Endothelial cell of umbilical vein (primary cell): ENCODE measurements around the gene ZNF664. TPM values are rescaled to one million over a fixed set of nuclear protein-coding genes. Genes with fewer than 3 reads are reported as not detected.

Experiments used
- BruUV-seq: library from RNA; stranded (reverse); fragments of 400-500 nt; replicated peaks from 2 replicates; lab custom pipeline; 2021; lab: Mats Ljungman, UMichigan
- CTCF ChIA-PET: fragments of 300-600, 350-600 bp; sonication (Branson Sonifier 250); formaldehyde crosslinking; loops from one replicate; lab custom pipeline; 2021; ENCODE audit warnings: antibody characterized with exemption, inconsistent platforms; lab: Charles Lee
- POLR2A ChIA-PET: fragments of 300-600, 350-600 bp; sonication (Branson Sonifier 250); formaldehyde crosslinking; loops from one replicate; lab custom pipeline; 2021; ENCODE audit warnings: antibody characterized with exemption, inconsistent platforms; lab: Charles Lee
- DNase-seq: peaks from one replicate; pipeline ENCODE4 v3.0.0-alpha.2; 2011; ENCODE audit warnings: low read depth, low spot score
- FAIRE-seq: peaks from 2 replicates; lab custom pipeline; 2011; peaks lifted over from hg19 to GRCh38; lab: Jason Lieb, UNC
- H2AFZ ChIP-seq: 2 replicates; pipeline ENCODE4 v1.6.0; 2012; ENCODE audit warnings: low read depth, low read length, control low read depth, inconsistent platforms
- H3K27ac ChIP-seq: 2 replicates; pipeline ENCODE4 v1.5.1; 2011; ENCODE audit warnings: low read depth, mild to moderate bottlenecking, control low read depth, low read length, moderate library complexity; ENCODE audit not compliant: insufficient read depth
- H3K27me3 ChIP-seq, 2 experiments: 2 replicates each; pipeline versions ENCODE4 v1.6.0 to v1.6.1; 2011; ENCODE audit warnings: low read length in 2 of 2, mixed read lengths in 1 of 2; ENCODE audit not compliant: control insufficient read depth in 2 of 2, insufficient read depth in 2 of 2
- H3K36me3 ChIP-seq, 2 experiments: 2 replicates in 1 of 2; 3 replicates in 1 of 2; pipeline ENCODE4 v1.5.1; 2011; ENCODE audit warnings: low read length in 2 of 2, mild to moderate bottlenecking in 1 of 2, moderate library complexity in 1 of 2; ENCODE audit not compliant: control insufficient read depth in 2 of 2, insufficient read depth in 2 of 2; ENCODE audit errors: extremely low read depth in 1 of 2
- H3K4me1 ChIP-seq: 3 replicates; pipeline ENCODE4 v1.5.1; 2011; ENCODE audit warnings: mild to moderate bottlenecking, low read length; ENCODE audit not compliant: control insufficient read depth, insufficient read depth; ENCODE audit errors: extremely low read depth
- H3K4me2 ChIP-seq: 2 replicates; pipeline ENCODE4 v1.6.1; 2011; ENCODE audit warnings: low read length, control low read depth, mixed read lengths; ENCODE audit not compliant: insufficient read depth
- H3K4me3 ChIP-seq, 3 experiments: fragments of 200-600 bp in 1 of 3; sonication (generic), shearing (Covaris generic) in 1 of 3; replicated peaks in 1 of 3; 2 replicates each; pipeline ENCODE4 v1.5.1; 2011 to 2016; ENCODE audit warnings: control low read depth in 3 of 3, low read length in 3 of 3, mild to moderate bottlenecking in 2 of 3, inconsistent platforms in 1 of 3, low read depth in 1 of 3, moderate library complexity in 1 of 3; ENCODE audit not compliant: insufficient read depth in 1 of 3
- H3K79me2 ChIP-seq: 2 replicates; pipeline ENCODE4 v1.6.0; 2012; ENCODE audit warnings: low read length, inconsistent platforms; ENCODE audit not compliant: control insufficient read depth, insufficient read depth
- H3K9ac ChIP-seq: replicated peaks from 2 replicates; pipeline ENCODE3; 2011; ENCODE audit warnings: low read length, control low read depth; ENCODE audit not compliant: insufficient read depth; ENCODE audit errors: extremely low read depth
- H3K9me1 ChIP-seq: replicated peaks from 3 replicates; pipeline ENCODE4 v1.6.0; 2011; ENCODE audit warnings: mild to moderate bottlenecking, low read length; ENCODE audit not compliant: control insufficient read depth, insufficient read depth; ENCODE audit errors: extremely low read depth
- H3K9me3 ChIP-seq: replicated peaks from 2 replicates; pipeline ENCODE4 v1.5.1; 2012; ENCODE audit warnings: low read length, inconsistent platforms; ENCODE audit not compliant: control insufficient read depth, insufficient read depth
- H4K20me1 ChIP-seq: replicated peaks from 2 replicates; pipeline ENCODE3; 2011; ENCODE audit warnings: mild to moderate bottlenecking, low read length; ENCODE audit not compliant: control insufficient read depth, insufficient read depth; ENCODE audit errors: extremely low read depth
- EZH2 ChIP-seq: IDR thresholded peaks from 2 replicates; pipeline ENCODE4 v1.6.1; 2012; ENCODE audit warnings: borderline replicate concordance, low read depth, mild to moderate bottlenecking, moderate library complexity, low read length, inconsistent platforms; ENCODE audit not compliant: severe bottlenecking
- FOS ChIP-seq: IDR thresholded peaks from 2 replicates; pipeline ENCODE4 v1.6.1; 2011; ENCODE audit warnings: mild to moderate bottlenecking, low read length, moderate library complexity, borderline replicate concordance; ENCODE audit not compliant: insufficient read depth
- GATA2 ChIP-seq: IDR thresholded peaks from 2 replicates; pipeline ENCODE4 v1.7.0; 2011; ENCODE audit warnings: low read depth, mild to moderate bottlenecking, moderate library complexity, mixed read lengths, low read length; ENCODE audit not compliant: insufficient read length, insufficient read depth
- JUN ChIP-seq: IDR thresholded peaks from 2 replicates; pipeline ENCODE4 v1.6.1; 2011; ENCODE audit warnings: borderline replicate concordance, low read depth; ENCODE audit not compliant: insufficient read length, insufficient read depth
- MAX ChIP-seq: IDR thresholded peaks from 2 replicates; pipeline ENCODE4 v1.6.1; 2011; ENCODE audit not compliant: insufficient read depth, insufficient read length
- MYC ChIP-seq: IDR thresholded peaks from one replicate; pipeline ENCODE4 v1.6.1; 2011; ENCODE audit warnings: mild to moderate bottlenecking, low read depth, low read length
- POLR2A ChIP-seq: IDR thresholded peaks from 2 replicates; pipeline ENCODE4 v1.6.1; 2012; ENCODE audit warnings: low read depth, mild to moderate bottlenecking, control low read depth, low read length
- POLR2AphosphoS5 ChIP-seq: IDR thresholded peaks from 2 replicates; pipeline ENCODE4 v1.6.1; 2012; ENCODE audit warnings: low read depth, mild to moderate bottlenecking, control low read depth, low read length, moderate library complexity; ENCODE audit not compliant: insufficient read depth
- dilution Hi-C: fragments of 300-500 bp; cut with MboI; formaldehyde crosslinking; loops from one replicate; pipeline ENCODE4 v1.15.0; 2019; ENCODE audit warnings: low sequenced_read_pairs; ENCODE audit not compliant: extremely low pct_ligation_motif_present
- intact Hi-C: fragments of 100-400 bp; cut with micrococcal nuclease; formaldehyde crosslinking; loops from one replicate; pipeline ENCODE4 v1.10.0; 2022
- polyA plus RNA-seq, 4 experiments: library from polyadenylated mRNA; depleted of rRNA in 3 of 4; stranded (reverse) in 3 of 4; unstranded in 1 of 4; fragments of >200 nt; gene quantifications; 2 replicates each; pipeline versions ENCODE4 v1.2.1 to v1.2.3, GENCODE V29; 2011 to 2012; ENCODE audit warnings: missing spikeins in 1 of 4
- total RNA-seq: library from RNA; stranded (reverse); gene quantifications from 2 replicates; pipeline ENCODE4 v1.2.3, GENCODE V29; 2021
- TF ChIP-seq, protein P1 (sequence below), 2 donors: IDR thresholded peaks; 1 replicate in 1 of 2; 2 replicates in 1 of 2; pipeline ENCODE4 v1.5.1; 2011; ENCODE audit warnings: low read length in 2 of 2, mild to moderate bottlenecking in 2 of 2, moderate library complexity in 2 of 2, control low read depth in 1 of 2, inconsistent platforms in 1 of 2, low read depth in 1 of 2; ENCODE audit not compliant: insufficient read depth in 1 of 2; ENCODE audit errors: extremely low read depth in 1 of 2

The ZNF664 gene
- total and polyA plus RNA-seq, 2 donors (not counting 3 experiments of a cell fraction or from before 2014, with no cell fraction given) = 29.8 to 71.3 TPM

DNA sequence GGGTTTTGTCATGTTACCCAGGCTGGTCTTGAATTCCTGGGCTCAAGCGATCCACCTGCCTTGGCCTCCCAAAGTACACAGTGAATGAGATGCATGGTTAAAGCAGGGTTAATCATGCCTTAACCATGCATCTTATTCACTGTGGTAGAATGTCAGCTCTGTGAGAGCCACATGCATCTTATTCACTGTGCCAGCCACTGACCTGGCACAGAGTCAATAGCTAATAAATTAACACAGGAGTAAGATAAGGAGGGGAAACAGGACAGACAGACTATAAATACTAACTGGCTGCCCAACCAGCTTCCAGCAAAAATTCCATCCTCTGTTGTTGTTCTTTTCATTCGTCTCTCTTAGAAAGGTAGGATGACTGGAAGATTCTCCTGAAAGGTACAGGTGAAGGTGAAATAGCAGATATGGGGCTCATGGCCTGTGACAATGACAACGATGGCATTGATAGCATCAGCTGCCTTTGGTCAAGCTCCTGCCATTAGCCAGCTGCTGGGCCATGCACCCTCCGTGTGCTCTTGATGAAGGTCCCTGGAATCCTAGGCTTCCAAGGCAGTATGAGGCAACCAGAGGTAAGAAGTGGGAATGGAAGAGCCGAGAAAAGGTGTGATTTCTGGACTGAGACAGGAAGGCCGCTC lies 76.6 kb downstream of the ZNF664 start:
- intact Hi-C loops (loop anchor here (5.0 kb wide), 1 partner anchor 248 kb away; the partner anchor contains the start of gene RFLNA), dilution Hi-C loops (no loop called here)

More for the DNA sequence above, 76.6 kb downstream of the ZNF664 start:
- H3K9me1 ChIP-seq = no peaks in the 10 kb centered on the region
- BruUV-seq = no TSS peak
- H3K36me3 ChIP-seq = no peaks in the 10 kb centered on the region
- FAIRE-seq (no peak), DNase-seq (peak; percentile 39)
- no peaks in the 10 kb centered on the region for H4K20me1 ChIP-seq
- H3K4me3 ChIP-seq = no peak overlapping the region
- H3K27me3 ChIP-seq = no peaks in the 10 kb centered on the region
- H3K4me1 ChIP-seq = peaks cover 8% of the 10 kb centered on the region
- no peaks in the 10 kb centered on the region for H3K79me2 ChIP-seq
- no peak overlapping the region for H2AFZ ChIP-seq
- CTCF ChIA-PET = interaction anchor here (0.5 kb wide), 1 partner anchor 77 kb away, joined by 3 read pairs; the partner anchor contains the start of gene CCDC92
- H3K9me3 ChIP-seq = peaks cover 3% of the 10 kb centered on the region
- POLR2A ChIA-PET = no interaction called here
- H3K27ac ChIP-seq = no peak overlapping the region
- H3K9ac ChIP-seq = no peak overlapping the region
- no peak for TF ChIP-seq POLR2A
- TF ChIP-seq, protein P1, sequence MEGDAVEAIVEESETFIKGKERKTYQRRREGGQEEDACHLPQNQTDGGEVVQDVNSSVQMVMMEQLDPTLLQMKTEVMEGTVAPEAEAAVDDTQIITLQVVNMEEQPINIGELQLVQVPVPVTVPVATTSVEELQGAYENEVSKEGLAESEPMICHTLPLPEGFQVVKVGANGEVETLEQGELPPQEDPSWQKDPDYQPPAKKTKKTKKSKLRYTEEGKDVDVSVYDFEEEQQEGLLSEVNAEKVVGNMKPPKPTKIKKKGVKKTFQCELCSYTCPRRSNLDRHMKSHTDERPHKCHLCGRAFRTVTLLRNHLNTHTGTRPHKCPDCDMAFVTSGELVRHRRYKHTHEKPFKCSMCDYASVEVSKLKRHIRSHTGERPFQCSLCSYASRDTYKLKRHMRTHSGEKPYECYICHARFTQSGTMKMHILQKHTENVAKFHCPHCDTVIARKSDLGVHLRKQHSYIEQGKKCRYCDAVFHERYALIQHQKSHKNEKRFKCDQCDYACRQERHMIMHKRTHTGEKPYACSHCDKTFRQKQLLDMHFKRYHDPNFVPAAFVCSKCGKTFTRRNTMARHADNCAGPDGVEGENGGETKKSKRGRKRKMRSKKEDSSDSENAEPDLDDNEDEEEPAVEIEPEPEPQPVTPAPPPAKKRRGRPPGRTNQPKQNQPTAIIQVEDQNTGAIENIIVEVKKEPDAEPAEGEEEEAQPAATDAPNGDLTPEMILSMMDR (IDR thresholded peaks at IDR 0.05; ENCODE audit: extremely low read depth in 1 of 2, insufficient read depth in 1 of 2, low read depth in 1 of 2, low read length in 2 of 2) = no peak
- TF ChIP-seq MYC = no peak
- no peak for TF ChIP-seq JUN
- no peak for TF ChIP-seq MAX
- no peak for TF ChIP-seq GATA2
- no peak for TF ChIP-seq EZH2
- no peak for TF ChIP-seq POLR2AphosphoS5
- no peak for TF ChIP-seq FOS
- H3K4me2 ChIP-seq = no peak overlapping the region
